ENCODE measurements around the gene HOXC12.

DNA sequence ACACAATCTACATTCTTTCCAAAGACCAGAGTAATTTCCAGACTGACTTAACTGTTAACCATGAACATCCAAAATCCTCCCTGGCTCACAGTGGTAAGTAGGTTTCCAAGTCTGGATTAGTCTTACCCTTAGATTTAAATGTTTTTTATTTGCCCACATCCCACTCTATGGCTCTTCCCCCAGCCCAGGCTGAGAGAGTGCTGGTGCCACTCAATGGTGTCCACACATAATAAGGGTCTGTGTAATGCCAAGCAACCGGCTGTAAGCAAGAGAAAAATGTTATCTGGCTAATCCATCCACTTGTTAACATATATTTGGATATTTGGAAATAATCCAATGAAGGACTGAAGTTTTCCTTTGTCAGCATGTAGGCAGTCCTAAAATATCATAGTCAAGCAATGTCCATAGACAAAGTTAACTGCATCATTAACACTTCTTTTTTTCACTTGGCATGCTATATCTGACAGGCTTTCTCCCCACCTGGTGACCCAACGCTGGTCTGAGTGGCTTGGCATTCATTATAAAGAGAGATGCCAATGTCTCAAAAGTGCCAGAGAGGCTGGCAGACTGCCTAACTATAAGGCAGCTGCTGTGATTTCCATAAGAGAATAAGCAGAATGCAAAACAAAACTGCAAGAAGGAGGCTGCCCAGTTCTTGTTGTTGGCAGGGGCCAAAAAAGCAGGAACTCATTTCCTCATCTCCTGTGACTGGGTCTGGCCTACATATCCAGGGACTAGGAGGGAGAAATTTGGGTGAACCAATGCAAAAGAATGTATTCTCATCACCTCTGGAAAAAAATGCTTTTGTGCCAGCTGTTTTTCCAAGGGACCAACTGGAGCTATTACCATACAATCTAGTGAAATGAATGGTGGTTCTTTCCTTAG, 29.9 kb upstream of the HOXC12 start:
- TF ChIP-seq CTCF (IDR thresholded peaks at IDR 0.05; ENCODE audit: insufficient read depth, low read depth, low read length) (no peak), EZH2 (IDR thresholded peaks at IDR 0.05; ENCODE audit: insufficient read depth, low read length) (no peak)

All from astrocyte (in vitro differentiated cells and primary cell).